IPS-18c (cell line): ENCODE measurements around the gene PIGK.

Source experiments
- H3K4me3 ChIP-seq: 2 replicates; pipeline ENCODE4 v1.7.0; 2013; ENCODE audit warnings: low read depth, mild to moderate bottlenecking, low read length, moderate library complexity; ENCODE audit not compliant: insufficient read depth
- H3K9me3 ChIP-seq: one replicate; pipeline ENCODE4 v1.6.1; 2013; ENCODE audit warnings: mild to moderate bottlenecking, low read length, moderate library complexity; ENCODE audit not compliant: control insufficient read depth, insufficient read depth

The PIGK gene

GRCh38 chr1:77064246-77064645, 155.0 kb downstream of the PIGK start:
- H3K4me3 ChIP-seq: no peak overlapping the region
- H3K9me3 ChIP-seq: no peaks in the 10 kb centered on the region

- Histone ChIP-seq H3K9me3 (no peaks in the 10 kb centered on the region), H3K4me3 (no peak overlapping the region)
These were observed 156.1 kb downstream of the PIGK start for GRCh38 chr1:77063118-77063517.

- no peak overlapping the region for H3K4me3 ChIP-seq
- H3K9me3 ChIP-seq: no peaks in the 10 kb centered on the region
These were observed 158.1 kb downstream of the PIGK start for GRCh38 chr1:77061162-77061561.

GRCh38 chr1:77060000-77060399, 159.2 kb downstream of the PIGK start:
- H3K9me3 ChIP-seq: no peaks in the 10 kb centered on the region

GRCh38 chr1:77057994-77058585, 161.1 kb downstream of the PIGK start:
- Histone ChIP-seq H3K9me3 (no peaks in the 10 kb centered on the region), H3K4me3 (no peak overlapping the region)

More at GRCh38 chr1:77060000-77060399, 159.2 kb downstream of the PIGK start:
- H3K4me3 ChIP-seq: no peak overlapping the region

GRCh38 chr1:77056525-77056924, 162.7 kb downstream of the PIGK start:
- no peak overlapping the region for H3K4me3 ChIP-seq
- H3K9me3 ChIP-seq: no peaks in the 10 kb centered on the region

DNA sequence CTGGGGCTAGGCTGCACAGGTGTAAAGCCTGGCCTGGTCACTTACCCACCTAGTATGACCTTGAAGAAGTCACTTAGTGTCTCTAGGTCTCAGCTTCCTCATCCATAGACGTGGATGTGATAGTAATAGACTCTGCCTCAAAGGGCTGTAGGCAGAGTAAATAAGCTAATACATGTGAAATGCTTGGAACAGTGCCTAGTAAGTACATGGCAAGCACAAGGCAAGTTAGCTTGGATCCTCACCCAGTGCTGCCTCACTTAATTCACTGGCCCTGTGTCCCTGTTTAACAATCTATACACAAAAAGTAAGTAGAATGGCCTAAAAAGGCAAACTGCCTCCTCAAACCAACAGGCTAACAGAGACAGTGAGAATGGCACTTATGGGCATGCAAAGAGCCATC, 167.8 kb downstream of the PIGK start:
- no peak overlapping the region for H3K4me3 ChIP-seq
- no peaks in the 10 kb centered on the region for H3K9me3 ChIP-seq

DNA sequence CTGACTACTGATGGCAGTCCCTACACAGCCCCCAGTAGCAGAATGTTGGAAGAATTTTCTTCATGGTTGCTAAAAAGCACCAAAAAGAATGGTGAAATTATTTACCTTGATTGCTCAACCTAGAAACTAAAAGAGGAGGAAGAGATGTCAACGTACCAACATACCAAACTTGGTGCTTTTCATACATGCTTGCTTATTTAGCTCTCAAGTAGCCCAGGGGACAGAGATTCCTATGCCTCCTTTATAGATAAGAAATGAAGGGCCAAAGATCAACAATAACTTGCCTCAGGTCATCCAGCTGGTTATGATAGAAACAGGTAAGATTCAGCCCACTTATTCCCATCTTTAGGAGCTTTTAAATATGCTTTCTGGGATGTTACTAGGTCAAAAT, 170.6 kb downstream of the PIGK start:
- no peaks in the 10 kb centered on the region for H3K9me3 ChIP-seq
- H3K4me3 ChIP-seq: no peak overlapping the region

DNA sequence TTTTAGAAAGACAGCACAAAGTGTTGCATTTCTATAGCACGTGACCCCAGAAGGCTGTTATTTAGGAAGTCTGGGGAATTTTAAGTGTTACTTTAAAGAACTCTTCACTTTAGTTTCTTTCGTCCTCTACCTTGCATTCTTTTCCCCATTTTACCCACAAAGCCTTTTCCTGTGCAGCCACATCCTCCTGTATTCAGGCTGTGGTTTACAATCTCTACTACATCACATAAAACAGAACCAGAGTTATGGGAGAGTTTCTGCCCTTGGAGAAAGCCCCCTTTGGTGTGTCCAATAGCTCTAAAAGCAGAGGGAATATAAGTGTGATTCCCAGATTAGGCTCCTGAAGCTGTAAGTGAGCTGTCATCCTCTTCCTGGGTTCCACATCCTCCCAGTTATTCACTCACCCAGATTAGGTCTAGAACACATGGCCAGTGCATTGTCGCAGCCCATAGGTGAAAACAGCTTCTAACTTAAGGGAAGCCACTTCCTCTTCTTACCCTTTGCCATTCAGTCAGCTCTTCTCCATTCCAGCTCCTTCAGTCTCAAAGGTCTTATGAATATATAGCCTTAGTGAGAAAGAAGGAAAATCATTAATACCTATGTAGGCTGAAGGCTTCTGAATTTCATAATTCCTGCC, 171.1 kb downstream of the PIGK start:
- Histone ChIP-seq H3K9me3 (no peaks in the 10 kb centered on the region), H3K4me3 (no peak overlapping the region)

DNA sequence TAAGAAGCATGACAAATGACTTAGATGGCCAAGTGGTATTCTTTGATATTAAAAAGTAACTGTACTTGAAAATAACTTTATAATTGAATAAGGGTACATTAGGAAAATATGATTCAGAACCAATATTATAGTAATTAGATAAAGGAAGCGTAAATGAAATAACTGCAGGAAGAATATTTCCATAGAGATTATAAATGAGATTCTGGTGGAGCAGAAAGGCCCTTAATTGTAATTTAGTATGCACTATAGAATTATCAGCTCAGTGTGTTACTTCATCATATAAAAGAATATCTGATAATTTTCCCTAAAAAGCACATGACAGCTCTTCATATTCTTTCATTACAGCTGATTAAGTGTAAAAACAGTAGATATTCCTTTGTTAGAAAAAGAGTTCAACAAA, 171.7 kb downstream of the PIGK start:
- H3K4me3 ChIP-seq: no peak overlapping the region
- H3K9me3 ChIP-seq: no peaks in the 10 kb centered on the region

GRCh38 chr1:77044133-77044849, 174.9 kb downstream of the PIGK start:
- Histone ChIP-seq H3K9me3 (no peaks in the 10 kb centered on the region), H3K4me3 (no peak overlapping the region)

DNA sequence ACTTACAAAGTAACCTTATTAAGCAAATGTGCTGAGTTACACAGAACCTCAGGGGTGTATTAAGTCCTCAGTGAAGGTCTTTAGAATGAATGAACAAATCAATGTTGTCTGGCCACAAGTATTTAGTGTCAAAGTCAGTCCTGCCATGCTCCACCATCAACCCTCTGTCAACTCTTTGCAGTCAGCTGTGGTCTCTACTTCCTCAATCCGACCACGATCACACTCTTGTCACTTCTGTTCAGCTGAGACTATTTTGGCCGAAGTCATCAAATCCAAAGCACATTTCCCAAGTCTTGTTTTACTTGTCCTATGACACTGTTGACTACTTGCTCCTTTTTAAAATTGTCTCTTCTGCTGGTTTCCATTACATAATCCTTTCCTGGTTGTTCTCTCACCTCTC, 178.4 kb downstream of the PIGK start:
- H3K9me3 ChIP-seq: no peaks in the 10 kb centered on the region
- no peak overlapping the region for H3K4me3 ChIP-seq

DNA sequence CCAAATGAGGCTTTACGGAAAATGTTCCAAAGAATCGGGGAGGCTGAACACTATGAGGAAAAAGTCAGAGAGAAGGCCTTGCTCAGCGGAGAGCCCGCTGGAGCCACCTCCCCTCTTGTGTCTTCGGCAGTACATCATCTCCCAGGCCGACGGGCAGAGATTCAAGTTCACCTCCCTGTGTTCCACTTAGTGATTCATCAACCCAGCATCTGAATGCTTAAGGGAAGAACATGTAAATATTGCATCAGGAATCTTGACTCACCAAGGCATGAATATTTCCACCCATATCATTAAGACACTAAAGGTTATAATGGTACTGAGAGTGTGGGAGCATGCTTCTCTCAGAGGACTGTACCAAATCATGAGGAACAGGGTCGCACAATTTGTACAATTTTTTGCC, 179.5 kb downstream of the PIGK start:
- no peak overlapping the region for H3K4me3 ChIP-seq

DNA sequence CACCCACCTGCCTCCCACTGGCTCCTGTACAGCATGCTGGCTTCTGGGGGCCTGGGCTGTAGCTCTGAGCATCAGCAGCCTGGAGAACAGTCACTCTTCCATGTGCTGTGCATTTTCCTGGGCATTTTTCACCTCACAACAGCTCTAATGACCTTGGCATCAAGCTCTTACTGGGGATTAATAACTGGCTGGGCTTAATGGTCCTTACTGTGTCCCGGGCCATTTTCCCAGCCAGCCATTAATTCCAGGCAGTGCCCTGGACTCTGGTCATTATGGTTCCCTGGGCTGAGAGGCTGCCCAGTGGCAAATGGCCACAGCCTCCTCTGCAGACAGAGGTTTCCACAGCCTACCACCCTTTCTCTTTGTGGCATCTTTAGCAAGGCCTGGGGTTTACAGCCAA, 180.1 kb downstream of the PIGK start:
- H3K9me3 ChIP-seq: no peaks in the 10 kb centered on the region
- no peak overlapping the region for H3K4me3 ChIP-seq

More for the DNA sequence above, 179.5 kb downstream of the PIGK start:
- H3K9me3 ChIP-seq: no peaks in the 10 kb centered on the region
